Gastroesophageal sphincter (tissue), 3 donors: Measurements from ENCODE around the gene LIMS2.

Experiments
- CTCF ChIP-seq, 4 experiments: fragments of 200-600 bp in 2 of 4; fragments of 450-650 bp in 2 of 4; sonication (generic) in 1 of 4; IDR thresholded peaks; one replicate each; pipeline ENCODE4 v1.5.1; 2017 to 2019; ENCODE audit warnings: antibody characterized with exemption in 4 of 4, mild to moderate bottlenecking in 2 of 4, moderate library complexity in 2 of 4
- POLR2A ChIP-seq, 2 donors: fragments of 450-650 bp; IDR thresholded peaks; one replicate each; pipeline ENCODE4 v1.6.1; 2017; ENCODE audit warnings: antibody characterized with exemption in 2 of 2, mild to moderate bottlenecking in 2 of 2, moderate library complexity in 1 of 2

- no peak for TF ChIP-seq POLR2A (IDR thresholded peaks at IDR 0.05)
- TF ChIP-seq CTCF (IDR thresholded peaks at IDR 0.05) = peak in 3 of 4 experiments; percentile 76 to 87 (median 86)
These were observed 25.7 kb downstream of the LIMS2 start for GRCh38 chr2:127649684-127650040.
